ENCODE data around the gene H2BK1. TPM values are rescaled to one million over a fixed set of nuclear protein-coding genes. Genes with fewer than 3 reads are reported as not detected.
A peak's percentile ranks its signal among the peaks of the same experiment; 100 is the strongest.

H2BK1 gene
- total RNA-seq, 2 experiments from 2014 or later = not detected

GRCh38 chr7:151243045-151243349 lies 32.7 kb upstream of the H2BK1 start:
- H3K4me1 Mint-ChIP-seq (ENCODE audit: low read depth) = peaks cover 37% of the 10 kb centered on the region
- H3K36me3 ChIP-seq (ENCODE audit: insufficient read depth, low read length) = peaks cover 12% of the 10 kb centered on the region
- H3K4me1 ChIP-seq (ENCODE audit: insufficient read depth, low read length) = peaks cover 44% of the 10 kb centered on the region
- no peaks in the 10 kb centered on the region for H3K9me3 ChIP-seq (ENCODE audit: control insufficient read depth in 1 of 2, insufficient read depth in 1 of 2, low read length in 2 of 2)
- POLR2A ChIA-PET = interaction anchor here (1.0 to 2.9 kb wide), 4 partner anchors 10 to 34 kb away, joined by 4 to 25 read pairs (median 11); partner anchors contain the start of genes ABCF2 and CHPF2
- peaks cover 36% of the 10 kb centered on the region for H3K27me3 Mint-ChIP-seq
- H3K4me3 ChIP-seq (ENCODE audit: low read length) = peak overlapping the region; percentile 36
- DNase-seq (no peak), ATAC-seq (ENCODE audit: poor library complexity) (no peak)
- H3K27ac Mint-ChIP-seq = peak overlapping the region; percentile 63
- H3K9me3 Mint-ChIP-seq = no peaks in the 10 kb centered on the region
- H3K36me3 Mint-ChIP-seq (ENCODE audit: low read depth) = peaks cover 4% of the 10 kb centered on the region
- intact Hi-C loops (cut with DNase I, micrococcal nuclease) = loop anchor here in 1 of 2 experiments (10.0 kb wide), 1 partner anchor 78 kb away; the partner anchor contains the start of gene GBX1
- no peak overlapping the region for H3K27ac ChIP-seq (ENCODE audit: low read depth in 1 of 2, low read length in 2 of 2)
- peak overlapping the region; percentile 79 for H3K4me3 Mint-ChIP-seq
- no peak for TF ChIP-seq CTCF (IDR thresholded peaks at IDR 0.05)
- CTCF ChIA-PET = interaction anchor here (2.5 kb wide), 1 partner anchor 16 kb away, joined by 16 read pairs; the partner anchor contains the start of gene ABCF2
- peaks cover 29 to 30% of the 10 kb centered on the region in 2 experiments for H3K27me3 ChIP-seq (ENCODE audit: control insufficient read depth in 1 of 2, insufficient read depth in 2 of 2, low read length in 2 of 2)

- intact Hi-C loops (cut with DNase I, micrococcal nuclease) = loop anchor here in 1 of 2 experiments (10.0 kb wide), 1 partner anchor 78 kb away; the partner anchor contains the start of gene GBX1
- Histone ChIP-seq H3K27me3 (ENCODE audit: control insufficient read depth in 1 of 2, insufficient read depth in 2 of 2, low read length in 2 of 2) (peaks cover 25 to 27% of the 10 kb centered on the region in 2 experiments), H3K4me3 (ENCODE audit: low read length) (no peak overlapping the region), H3K27ac (ENCODE audit: low read depth in 1 of 2, low read length in 2 of 2) (no peak overlapping the region), H3K4me1 (ENCODE audit: insufficient read depth, low read length) (peaks cover 38% of the 10 kb centered on the region), H3K9me3 (ENCODE audit: control insufficient read depth in 1 of 2, insufficient read depth in 1 of 2, low read length in 2 of 2) (no peaks in the 10 kb centered on the region), H3K36me3 (ENCODE audit: insufficient read depth, low read length) (peaks cover 18% of the 10 kb centered on the region)
- peaks cover 31% of the 10 kb centered on the region for H3K4me1 Mint-ChIP-seq (ENCODE audit: low read depth)
- ATAC-seq (ENCODE audit: poor library complexity) = no peak
- POLR2A ChIA-PET = interaction anchor here (1.0 to 2.9 kb wide), 4 partner anchors 9 to 35 kb away, joined by 4 to 25 read pairs (median 11); partner anchors contain the start of genes ABCF2 and CHPF2
- no peak overlapping the region for H3K27ac Mint-ChIP-seq
- CTCF ChIA-PET = interaction anchor here (2.5 kb wide), 1 partner anchor 15 kb away, joined by 16 read pairs; the partner anchor contains the start of gene ABCF2
- no peak for TF ChIP-seq CTCF (IDR thresholded peaks at IDR 0.05)
- H3K9me3 Mint-ChIP-seq = no peaks in the 10 kb centered on the region
- DNase-seq = no peak
- peaks cover 4% of the 10 kb centered on the region for H3K36me3 Mint-ChIP-seq (ENCODE audit: low read depth)
- no peak overlapping the region for H3K4me3 Mint-ChIP-seq
- peaks cover 30% of the 10 kb centered on the region for H3K27me3 Mint-ChIP-seq
These were observed 32.1 kb upstream of the H2BK1 start for GRCh38 chr7:151242159-151243044.

- Mint-ChIP-seq H3K4me3 (peak overlapping the region; percentile 25), H3K36me3 (ENCODE audit: low read depth) (peaks cover 8% of the 10 kb centered on the region), H3K9me3 (no peaks in the 10 kb centered on the region), H3K27ac (no peak overlapping the region), H3K4me1 (ENCODE audit: low read depth) (peaks cover 33% of the 10 kb centered on the region), H3K27me3 (peaks cover 23% of the 10 kb centered on the region)
- intact Hi-C loops (cut with DNase I, micrococcal nuclease) = loop anchor here in 1 of 2 experiments (10.0 kb wide), 1 partner anchor 77 kb away; the partner anchor contains the start of gene GBX1
- no peak for ATAC-seq (ENCODE audit: poor library complexity)
- ChIA-PET POLR2A (no interaction called here), CTCF (no interaction called here)
- TF ChIP-seq CTCF (IDR thresholded peaks at IDR 0.05) = no peak
- Histone ChIP-seq H3K27ac (ENCODE audit: low read depth in 1 of 2, low read length in 2 of 2) (no peak overlapping the region), H3K36me3 (ENCODE audit: insufficient read depth, low read length) (peaks cover 23% of the 10 kb centered on the region), H3K4me3 (ENCODE audit: low read length) (no peak overlapping the region), H3K9me3 (ENCODE audit: control insufficient read depth in 1 of 2, insufficient read depth in 1 of 2, low read length in 2 of 2) (no peaks in the 10 kb centered on the region), H3K27me3 (ENCODE audit: control insufficient read depth in 1 of 2, insufficient read depth in 2 of 2, low read length in 2 of 2) (peaks cover 19 to 20% of the 10 kb centered on the region in 2 experiments), H3K4me1 (ENCODE audit: insufficient read depth, low read length) (peaks cover 35% of the 10 kb centered on the region)
- no peak for DNase-seq
These were observed 31.4 kb upstream of the H2BK1 start for GRCh38 chr7:151241755-151242096.

All from CD4-positive, alpha-beta T cell (primary cell).